GM19328 (cell line): ENCODE measurements around the gene TNFSF10.
"Not testable (repeated sequence)": the region's sequence is repeated elsewhere in the genome, so short reads cannot be mapped to it uniquely, and the experiment has no call there.

ENCODE experiments used
- ATAC-seq: cut with Tn5 transposase; IDR thresholded peaks from one replicate; pipeline ENCODE4 v1.9.1; 2021; ENCODE audit warnings: mild to moderate bottlenecking, moderate library complexity; ENCODE audit not compliant: unreplicated experiment

The TNFSF10 gene

GRCh38 chr3:172544404-172544803 is 21.2 kb upstream of the TNFSF10 start:
- ATAC-seq = no peak

- no peak for ATAC-seq
Measured at GRCh38 chr3:172543884-172544283, 20.7 kb upstream of the TNFSF10 start.

GRCh38 chr3:172543419-172543818 is 20.2 kb upstream of the TNFSF10 start:
- no peak for ATAC-seq

- ATAC-seq = no peak
Measured at GRCh38 chr3:172542999-172543398, 19.8 kb upstream of the TNFSF10 start.

GRCh38 chr3:172541945-172542488 is 18.8 kb upstream of the TNFSF10 start:
- no peak for ATAC-seq

- ATAC-seq = no peak
Measured at GRCh38 chr3:172540049-172540448, 16.8 kb upstream of the TNFSF10 start.

GRCh38 chr3:172539273-172539672 is 16.0 kb upstream of the TNFSF10 start:
- no peak for ATAC-seq

GRCh38 chr3:172538368-172539151 is 15.3 kb upstream of the TNFSF10 start:
- ATAC-seq = no peak

- ATAC-seq = no peak
Measured at GRCh38 chr3:172537507-172538158, 14.4 kb upstream of the TNFSF10 start.

GRCh38 chr3:172536993-172537419 is 13.8 kb upstream of the TNFSF10 start:
- ATAC-seq = no peak

GRCh38 chr3:172536505-172536904 is 13.3 kb upstream of the TNFSF10 start:
- ATAC-seq = no peak

- ATAC-seq = no peak
Measured at GRCh38 chr3:172530566-172530965, 7.3 kb upstream of the TNFSF10 start.

GRCh38 chr3:172530101-172530561 is 6.9 kb upstream of the TNFSF10 start:
- no peak for ATAC-seq

- ATAC-seq = no peak
Measured at GRCh38 chr3:172528677-172529076, 5.4 kb upstream of the TNFSF10 start.

- no peak for ATAC-seq
Measured at GRCh38 chr3:172527306-172527705, 4.1 kb upstream of the TNFSF10 start.

- no peak for ATAC-seq
Measured at GRCh38 chr3:172525116-172525613, 1.9 kb upstream of the TNFSF10 start.

GRCh38 chr3:172524611-172525010 is 1.4 kb upstream of the TNFSF10 start:
- ATAC-seq = no peak

GRCh38 chr3:172521837-172522726 is 1.1 kb downstream of the TNFSF10 start:
- not testable (repeated sequence) for ATAC-seq

- peak; percentile 33 for ATAC-seq
Measured at GRCh38 chr3:172520301-172520831, 2.9 kb downstream of the TNFSF10 start.

- ATAC-seq = no peak
Measured at GRCh38 chr3:172519740-172520139, 3.5 kb downstream of the TNFSF10 start.
